ENCODE measurements around the gene SLCO2A1.

Gene SLCO2A1

DNA sequence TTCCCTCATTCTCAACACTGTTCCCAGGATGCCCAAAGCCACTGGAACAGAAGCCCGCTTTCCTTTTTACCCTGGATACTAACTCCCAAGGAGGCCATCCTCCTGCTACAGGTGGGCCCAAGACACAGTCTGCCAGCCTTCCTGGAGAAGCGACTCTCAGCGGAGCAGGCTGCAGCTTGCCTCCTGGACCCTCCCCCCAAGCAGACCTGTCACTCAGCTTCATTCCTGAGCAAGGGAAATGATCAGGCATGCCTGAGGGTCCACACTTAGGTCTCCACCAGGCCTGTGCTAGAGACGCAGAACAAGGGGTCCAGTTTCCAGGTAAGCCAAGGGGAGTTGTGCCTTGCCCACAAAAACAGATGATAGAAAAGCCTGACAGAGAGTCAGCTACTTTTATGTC lies 62.8 kb downstream of the SLCO2A1 start:
- DNase-seq (ENCODE audit: extremely low read depth, low read depth) = no peak
- H3K4me3 ChIP-seq (replicated peaks; ENCODE audit: low read depth, low read length) = no peak overlapping the region
- TF ChIP-seq, protein P1, sequence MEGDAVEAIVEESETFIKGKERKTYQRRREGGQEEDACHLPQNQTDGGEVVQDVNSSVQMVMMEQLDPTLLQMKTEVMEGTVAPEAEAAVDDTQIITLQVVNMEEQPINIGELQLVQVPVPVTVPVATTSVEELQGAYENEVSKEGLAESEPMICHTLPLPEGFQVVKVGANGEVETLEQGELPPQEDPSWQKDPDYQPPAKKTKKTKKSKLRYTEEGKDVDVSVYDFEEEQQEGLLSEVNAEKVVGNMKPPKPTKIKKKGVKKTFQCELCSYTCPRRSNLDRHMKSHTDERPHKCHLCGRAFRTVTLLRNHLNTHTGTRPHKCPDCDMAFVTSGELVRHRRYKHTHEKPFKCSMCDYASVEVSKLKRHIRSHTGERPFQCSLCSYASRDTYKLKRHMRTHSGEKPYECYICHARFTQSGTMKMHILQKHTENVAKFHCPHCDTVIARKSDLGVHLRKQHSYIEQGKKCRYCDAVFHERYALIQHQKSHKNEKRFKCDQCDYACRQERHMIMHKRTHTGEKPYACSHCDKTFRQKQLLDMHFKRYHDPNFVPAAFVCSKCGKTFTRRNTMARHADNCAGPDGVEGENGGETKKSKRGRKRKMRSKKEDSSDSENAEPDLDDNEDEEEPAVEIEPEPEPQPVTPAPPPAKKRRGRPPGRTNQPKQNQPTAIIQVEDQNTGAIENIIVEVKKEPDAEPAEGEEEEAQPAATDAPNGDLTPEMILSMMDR (IDR thresholded peaks at IDR 0.05; ENCODE audit: low read depth, low read length, missing control alignments) = no peak

DNA sequence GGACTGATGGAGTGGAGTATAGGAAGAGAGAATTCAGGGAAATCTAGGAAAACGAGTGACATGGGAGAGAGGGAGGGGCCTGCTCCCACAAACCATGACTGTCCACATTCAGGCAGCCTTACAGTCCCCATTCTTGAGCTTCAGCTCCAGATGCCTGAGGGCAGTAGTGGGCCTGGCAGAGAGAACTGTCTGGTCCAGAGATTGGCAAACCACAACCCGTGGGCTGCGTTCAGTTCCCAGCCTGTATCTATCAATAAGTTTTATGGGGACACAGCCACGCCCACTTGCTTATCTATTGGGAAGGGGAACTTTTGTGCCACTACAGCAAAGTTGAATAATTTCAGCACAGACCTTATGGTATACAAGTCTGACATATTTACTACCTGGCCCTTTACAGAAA lies 63.8 kb downstream of the SLCO2A1 start:
- TF ChIP-seq, protein P1 (IDR thresholded peaks at IDR 0.05; ENCODE audit: low read depth, low read length, missing control alignments) = no peak
- no peak overlapping the region for H3K4me3 ChIP-seq (replicated peaks; ENCODE audit: low read depth, low read length)
- DNase-seq (ENCODE audit: extremely low read depth, low read depth) = no peak

DNA sequence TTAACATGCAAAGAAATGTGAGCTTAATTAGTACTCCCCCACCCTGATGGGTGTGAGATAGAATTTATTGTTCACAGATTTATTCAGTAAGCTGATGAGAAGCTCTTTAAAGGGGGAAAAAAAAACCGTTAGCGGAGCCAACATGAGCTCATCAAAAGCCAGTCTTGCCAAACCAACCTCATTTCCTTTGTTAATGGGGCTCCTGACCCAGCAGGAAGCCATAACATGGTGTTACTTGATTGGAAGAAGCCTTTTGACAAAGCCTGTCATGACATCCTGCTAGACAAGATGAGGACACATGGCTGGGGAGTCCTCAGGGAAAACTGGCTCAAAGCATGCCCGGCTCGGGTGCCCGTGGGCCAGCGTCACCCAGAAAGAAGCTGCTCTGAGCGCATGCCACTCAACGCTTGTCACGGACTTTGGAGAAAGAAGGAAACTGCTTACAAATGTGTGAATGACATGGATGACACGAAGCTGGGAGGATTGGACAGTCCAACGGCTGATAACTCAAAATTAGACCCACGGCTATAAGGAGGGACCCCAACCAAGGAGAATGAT lies 64.6 kb downstream of the SLCO2A1 start:
- TF ChIP-seq, protein P1 (IDR thresholded peaks at IDR 0.05; ENCODE audit: low read depth, low read length, missing control alignments) = no peak
- H3K4me3 ChIP-seq (replicated peaks; ENCODE audit: low read depth, low read length) = no peak overlapping the region
- no peak for DNase-seq (ENCODE audit: extremely low read depth, low read depth)

DNA sequence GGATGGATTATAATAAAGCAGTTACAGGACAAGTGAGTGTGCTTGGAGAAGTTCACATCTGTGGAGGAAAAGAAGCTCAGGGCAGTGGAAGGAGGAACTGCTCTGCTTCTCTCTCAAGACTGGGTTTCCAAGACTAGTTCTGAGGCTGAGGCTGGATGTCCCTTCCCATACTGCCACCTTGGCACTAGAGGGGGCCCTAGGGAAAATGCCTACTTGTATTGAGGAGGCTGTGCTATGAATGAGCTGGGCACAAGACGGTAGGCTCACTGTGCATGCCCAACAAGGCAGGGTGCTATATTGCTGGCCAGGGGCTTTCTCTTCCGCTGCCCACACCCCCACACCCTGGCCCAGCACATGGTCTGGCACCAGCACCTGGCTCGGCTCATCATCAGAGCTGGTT lies 65.2 kb downstream of the SLCO2A1 start:
- TF ChIP-seq, protein P1 (IDR thresholded peaks at IDR 0.05; ENCODE audit: low read depth, low read length, missing control alignments) = no peak
- no peak overlapping the region for H3K4me3 ChIP-seq (replicated peaks; ENCODE audit: low read depth, low read length)
- DNase-seq (ENCODE audit: extremely low read depth, low read depth) = no peak

DNA sequence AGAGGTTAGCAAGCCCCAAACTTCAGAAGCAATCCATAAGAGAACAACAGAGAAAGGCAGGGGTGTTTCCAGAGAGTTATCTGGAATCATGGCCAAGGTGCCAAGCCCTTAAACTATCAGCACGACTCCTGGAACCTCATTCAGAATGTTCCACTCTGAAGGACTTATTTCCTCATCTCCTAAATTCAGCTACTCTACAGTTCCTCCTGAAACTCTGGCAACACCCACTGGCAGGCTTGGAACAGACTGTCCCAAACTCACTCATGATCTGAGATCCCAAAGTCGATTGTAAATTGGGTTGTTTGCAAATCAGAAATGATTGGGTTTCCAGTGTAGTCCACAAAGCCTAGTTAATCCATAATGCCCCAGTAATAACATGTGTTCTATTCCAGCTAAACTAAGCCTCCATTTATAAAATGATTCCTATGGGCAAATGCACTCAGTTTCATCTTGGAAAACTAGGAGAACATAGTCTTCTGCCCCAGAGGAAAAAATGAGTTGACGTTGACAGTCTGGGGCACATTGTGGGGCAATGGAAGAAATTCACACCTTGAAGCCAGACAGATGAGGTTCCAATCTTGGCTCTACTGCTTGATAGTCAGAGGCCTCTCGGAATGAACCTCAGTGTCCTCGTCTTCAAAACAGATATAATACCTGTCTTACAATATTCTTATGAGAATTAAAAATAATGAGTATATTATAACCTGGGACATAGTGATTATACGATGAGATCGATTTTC lies 65.9 kb downstream of the SLCO2A1 start:
- H3K4me3 ChIP-seq (replicated peaks; ENCODE audit: low read depth, low read length) = no peak overlapping the region
- TF ChIP-seq, protein P1 (IDR thresholded peaks at IDR 0.05; ENCODE audit: low read depth, low read length, missing control alignments) = no peak
- no peak for DNase-seq (ENCODE audit: extremely low read depth, low read depth)

DNA sequence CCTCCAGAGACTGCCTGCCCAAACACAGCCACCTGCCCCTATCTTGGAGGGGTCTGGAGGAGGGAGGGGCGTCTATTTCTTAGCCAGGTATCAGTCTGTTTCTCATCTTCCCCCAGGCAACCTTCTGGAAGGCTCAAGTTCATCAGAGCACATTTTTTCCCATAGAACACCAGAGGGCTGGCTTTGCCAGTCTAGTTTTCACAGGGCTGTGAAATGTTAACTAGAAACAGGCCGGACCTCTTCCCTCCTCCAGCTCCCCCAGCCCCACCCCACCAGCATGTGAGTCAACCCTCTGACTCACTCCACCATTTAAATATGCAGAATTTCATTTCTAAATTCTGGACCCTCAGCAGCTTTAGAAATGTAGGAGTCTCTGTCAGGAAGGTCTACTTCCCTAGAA lies 66.9 kb downstream of the SLCO2A1 start:
- no peak overlapping the region for H3K4me3 ChIP-seq (replicated peaks; ENCODE audit: low read depth, low read length)
- DNase-seq (ENCODE audit: extremely low read depth, low read depth) = peak; percentile 56
- TF ChIP-seq, protein P1 (IDR thresholded peaks at IDR 0.05; ENCODE audit: low read depth, low read length, missing control alignments) = no peak

Data from HFF-Myc (cell line).